SH-SY5Y (cell line): ENCODE measurements around the gene SAMD14.
A peak's percentile ranks its signal among the peaks of the same experiment; 100 is the strongest.

Experiments used
- GATA2 ChIP-seq: IDR thresholded peaks from 2 replicates; pipeline ENCODE4 v1.6.1; 2011; ENCODE audit warnings: mild to moderate bottlenecking, low read depth, low read length
- GATA3 ChIP-seq: IDR thresholded peaks from 2 replicates; pipeline ENCODE4 v1.6.1; 2011; ENCODE audit warnings: low read depth, mild to moderate bottlenecking, low read length, moderate library complexity

Gene SAMD14

DNA sequence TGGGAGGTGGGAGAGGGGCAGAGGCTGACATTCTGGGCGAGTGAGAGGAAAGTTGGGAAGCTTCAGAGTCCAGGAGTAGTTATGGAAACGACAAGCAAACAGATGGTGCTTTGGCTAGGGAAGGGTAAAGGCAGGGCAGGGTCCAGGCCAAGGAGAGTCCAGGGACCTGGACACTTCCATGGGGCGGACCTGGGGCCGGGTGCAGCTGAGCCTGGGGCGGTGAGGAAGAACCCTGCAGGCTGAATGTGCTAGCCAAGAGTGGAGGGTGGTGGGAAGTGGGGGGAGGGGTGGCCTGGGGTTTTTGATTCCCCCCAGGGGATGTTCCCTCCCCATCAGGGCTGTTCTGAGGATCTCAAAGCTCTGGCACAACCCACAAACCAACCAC, 17.9 kb upstream of the SAMD14 start:
- no peak for TF ChIP-seq GATA2
- no peak for TF ChIP-seq GATA3

DNA sequence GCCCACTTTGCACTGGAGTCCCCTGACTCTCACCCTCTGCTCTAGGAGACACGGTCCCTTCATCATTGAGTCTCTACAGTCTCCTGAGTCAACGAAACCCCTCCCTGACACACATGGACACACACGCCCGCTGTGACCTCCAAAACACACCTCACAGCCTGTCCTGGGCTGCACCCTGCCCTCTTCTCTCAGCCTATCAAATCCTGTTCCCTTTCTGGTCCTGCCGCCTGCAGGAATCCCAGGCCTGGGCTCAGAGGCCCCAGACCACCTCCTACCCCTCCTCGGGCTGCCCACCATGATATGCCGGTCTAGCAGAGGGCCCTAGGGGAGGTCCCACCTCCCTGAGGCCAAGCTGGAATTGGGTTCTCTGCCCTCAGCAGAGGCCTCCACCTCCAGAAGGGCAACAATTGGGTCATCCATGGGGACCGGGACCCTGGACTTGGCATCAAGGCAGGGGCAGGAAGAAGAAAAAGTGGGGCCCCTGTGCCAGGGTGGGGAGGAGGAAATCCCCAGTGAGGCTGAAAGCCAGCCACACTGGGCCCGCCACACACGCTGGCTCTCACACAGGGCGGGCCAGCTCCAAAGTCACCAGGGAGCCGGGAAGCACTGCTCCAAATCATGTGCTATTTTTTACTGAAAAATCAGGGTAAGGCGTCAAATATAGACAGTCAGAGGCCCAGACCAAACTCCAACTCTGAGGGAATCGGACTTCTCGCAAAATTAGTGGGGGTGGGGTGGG, 17.1 kb upstream of the SAMD14 start:
- TF ChIP-seq GATA2 (no peak), GATA3 (no peak)

DNA sequence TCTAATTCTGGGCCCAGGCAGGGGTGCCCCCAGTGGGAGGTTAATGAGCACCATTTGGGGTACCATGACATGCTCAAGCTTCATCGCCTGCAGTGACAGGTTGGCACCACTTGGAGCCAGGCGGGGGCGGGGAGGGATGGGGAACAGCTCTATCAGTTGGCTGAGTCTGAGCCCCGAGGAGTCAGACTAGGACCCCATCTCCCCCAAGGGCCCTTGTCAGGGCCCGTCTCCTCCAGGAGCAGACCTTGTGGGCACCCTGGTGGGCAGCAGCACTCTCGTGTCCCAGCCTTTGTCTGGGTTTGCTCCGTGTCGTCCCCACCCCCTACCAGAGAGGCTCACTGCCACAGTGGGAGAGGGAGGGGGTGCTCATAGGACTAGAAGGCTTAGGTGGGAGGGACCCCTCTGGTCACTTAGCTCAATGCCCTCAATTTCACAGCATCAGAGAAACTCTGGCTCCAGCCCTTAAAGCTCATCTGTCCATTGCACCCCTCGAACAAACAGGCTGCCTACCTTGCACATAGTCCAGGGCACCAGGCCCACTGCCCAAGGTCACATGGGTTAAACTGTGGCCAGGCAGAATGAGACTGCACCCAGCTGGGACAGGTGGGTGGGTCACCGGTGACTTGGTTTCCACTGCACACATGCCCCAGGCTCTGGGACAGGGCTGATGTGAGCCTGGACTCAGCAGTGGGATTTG, 16.4 kb upstream of the SAMD14 start:
- TF ChIP-seq GATA3 (no peak), GATA2 (no peak)

DNA sequence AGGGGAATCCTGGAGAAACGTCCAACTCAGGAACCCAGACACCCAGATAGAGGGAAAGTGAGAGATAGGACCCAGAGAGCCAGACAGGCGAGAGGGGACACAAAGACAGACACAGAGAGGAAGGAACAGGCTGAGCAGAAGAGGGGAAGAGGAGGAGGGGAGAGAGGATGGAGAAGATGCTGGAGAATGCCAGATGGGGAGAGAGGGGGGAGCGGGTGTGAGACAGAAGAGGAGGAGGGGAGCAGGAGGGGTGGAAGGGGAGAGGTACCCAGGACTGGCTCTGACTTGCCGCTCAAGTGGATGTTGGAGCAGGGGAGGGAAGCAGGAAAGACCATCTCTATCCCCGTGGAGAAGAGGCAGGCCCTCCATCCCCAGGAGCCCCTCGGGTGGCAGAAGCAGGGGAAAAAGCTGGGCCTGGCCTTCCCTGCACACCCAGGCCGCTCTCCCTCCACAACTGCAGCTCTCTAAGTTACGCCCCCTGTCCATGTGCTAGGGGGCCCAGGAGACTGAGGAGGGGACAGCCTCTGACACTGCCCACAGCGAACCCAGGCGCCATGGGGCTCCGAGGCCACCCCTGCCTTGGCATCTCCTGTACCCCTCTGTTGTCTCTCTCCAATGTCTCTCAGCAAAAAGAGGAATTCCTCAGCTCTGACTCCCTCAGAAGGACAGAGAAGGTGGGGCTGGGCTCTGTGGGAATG, 15.7 kb upstream of the SAMD14 start:
- TF ChIP-seq GATA2 (no peak), GATA3 (no peak)

DNA sequence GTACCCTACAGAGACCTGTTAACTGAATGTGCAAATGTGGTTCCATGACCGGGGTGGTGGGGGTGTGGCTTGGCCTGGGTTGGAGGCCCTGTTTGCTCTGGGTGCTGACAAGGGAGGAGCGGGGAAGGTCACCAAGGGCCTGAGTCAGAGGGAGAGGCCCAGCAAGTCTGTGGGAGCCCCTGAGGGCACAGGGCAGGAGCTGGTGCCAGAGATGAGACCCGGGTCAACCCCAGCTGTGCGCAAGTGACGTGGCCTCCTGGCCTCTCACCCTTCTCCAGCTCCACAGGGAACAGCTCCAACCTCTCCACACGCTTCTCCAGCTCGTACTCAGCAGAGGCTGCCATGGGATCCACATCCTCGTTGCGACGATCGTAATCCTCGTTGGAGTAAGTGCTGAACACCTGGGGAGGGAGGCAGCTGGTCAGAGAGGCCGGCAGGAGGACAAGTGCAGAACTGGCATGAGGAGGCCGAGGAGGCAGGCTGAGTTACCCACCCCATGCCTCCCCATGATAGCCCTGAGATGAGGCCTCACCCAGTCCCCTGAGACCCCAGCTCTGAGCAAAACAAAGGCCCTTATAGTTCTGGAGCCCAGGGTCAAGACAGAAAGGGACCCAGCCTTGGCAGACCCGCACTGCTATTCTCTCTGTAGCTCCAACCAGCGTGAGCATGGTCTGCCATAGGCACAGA, 15.0 kb upstream of the SAMD14 start:
- TF ChIP-seq GATA2 (no peak), GATA3 (no peak)

DNA sequence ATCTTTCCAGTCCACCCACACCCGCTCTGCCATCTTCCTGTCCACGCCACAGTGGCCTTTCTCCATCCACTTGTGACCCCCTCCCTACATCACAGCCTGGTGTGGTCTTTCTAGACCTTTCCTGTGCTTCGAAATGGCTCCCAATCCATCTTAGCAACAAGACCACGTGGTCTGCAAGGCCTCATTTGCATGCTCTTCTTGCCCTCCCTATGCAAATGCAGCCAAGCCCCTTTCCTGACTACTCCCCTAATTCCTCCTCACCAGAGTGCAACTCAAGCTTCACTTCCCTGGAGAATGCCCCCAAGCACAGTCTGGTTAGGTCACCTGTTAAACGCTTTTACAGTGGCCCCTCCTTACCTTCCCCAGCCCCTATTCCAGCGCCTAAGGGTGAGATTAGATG, 14.4 kb upstream of the SAMD14 start:
- no peak for TF ChIP-seq GATA3
- no peak for TF ChIP-seq GATA2

DNA sequence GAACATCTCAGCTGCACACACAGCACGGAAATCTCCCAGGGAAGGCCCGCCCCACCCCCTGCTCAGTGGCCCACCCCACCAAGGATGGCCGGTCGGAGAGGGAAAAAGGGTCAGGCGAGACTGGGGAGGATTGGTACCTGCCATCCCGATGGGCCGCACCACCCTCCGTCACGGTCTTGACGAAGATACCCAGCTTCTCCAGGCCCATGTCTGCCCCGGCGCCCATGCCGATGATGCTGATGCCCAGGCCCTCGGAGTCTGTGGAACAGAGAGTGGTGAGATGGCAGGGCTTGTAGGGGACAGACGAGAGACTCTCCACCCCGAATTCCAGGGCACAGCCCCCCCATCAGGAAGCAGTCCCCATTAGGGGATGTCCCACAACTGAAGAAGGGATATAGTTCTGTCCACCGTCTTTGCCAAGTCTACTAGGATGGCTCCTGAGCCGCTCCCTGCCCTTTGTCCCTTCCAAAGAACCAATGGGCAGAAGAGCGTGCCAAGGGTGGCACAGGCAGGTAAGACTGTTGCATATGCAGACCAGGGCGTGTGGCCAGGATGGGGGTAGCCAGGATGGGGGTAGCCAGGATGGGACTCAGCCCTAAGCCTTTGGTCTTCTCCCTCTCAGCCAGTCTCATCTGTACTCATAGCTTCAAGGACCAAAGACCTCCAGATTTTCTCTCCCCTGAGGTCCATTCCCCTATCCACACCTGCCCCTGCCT, 13.7 kb upstream of the SAMD14 start:
- TF ChIP-seq GATA3 (no peak), GATA2 (no peak)

DNA sequence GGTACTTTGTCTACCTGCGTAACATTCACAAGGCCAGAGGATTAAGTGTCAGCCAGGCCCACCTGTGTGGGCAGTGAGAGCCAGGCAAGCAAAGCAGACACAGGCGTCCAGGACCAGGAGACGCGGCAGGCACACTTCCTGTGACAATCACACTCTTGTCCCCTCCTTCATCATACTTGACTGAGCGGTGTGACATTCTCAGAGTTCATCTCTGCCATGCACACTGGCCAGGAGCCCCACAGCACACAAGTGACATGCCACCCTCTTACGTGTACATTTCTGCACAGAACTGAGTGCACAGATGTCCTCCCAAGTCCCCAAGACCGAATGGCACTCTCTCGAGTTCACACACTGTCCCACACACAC, 11.8 kb upstream of the SAMD14 start:
- TF ChIP-seq GATA3 (no peak), GATA2 (no peak)

DNA sequence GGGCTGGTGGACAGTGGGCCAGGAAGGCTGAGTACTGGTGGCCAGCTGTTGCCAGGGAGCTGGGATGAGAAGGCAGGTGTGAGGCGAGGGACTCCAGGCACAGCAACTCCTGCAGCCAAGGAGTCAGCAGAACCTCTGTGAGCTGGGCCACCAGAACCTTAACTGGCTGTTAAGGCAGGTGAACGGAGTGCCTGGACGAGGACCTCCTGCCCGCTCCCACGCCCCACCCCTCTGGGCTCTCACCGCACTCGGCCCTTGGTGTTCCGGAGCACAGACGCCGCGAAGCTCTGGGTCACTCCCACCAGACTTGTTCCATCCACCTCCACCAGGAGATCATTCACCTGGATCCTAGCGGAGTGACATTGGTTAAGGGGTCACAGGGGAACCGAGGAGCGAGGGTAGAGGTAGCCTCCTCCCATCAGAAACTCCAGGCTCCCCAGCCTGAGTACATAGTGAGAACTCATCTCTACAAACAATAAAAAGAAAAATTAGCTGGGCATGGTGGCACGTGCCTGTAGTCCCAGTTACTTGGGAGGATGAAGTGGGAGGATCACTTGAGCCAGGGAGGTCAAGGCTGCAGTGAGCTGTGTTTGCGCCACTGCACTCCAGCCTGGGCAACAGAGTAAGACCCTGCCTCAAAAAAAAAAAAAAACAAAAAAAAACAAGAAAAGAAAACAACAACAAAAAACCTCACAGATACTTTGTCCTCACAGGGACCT, 11.2 kb upstream of the SAMD14 start:
- TF ChIP-seq GATA2, result no peak
- TF ChIP-seq GATA3, result no peak

DNA sequence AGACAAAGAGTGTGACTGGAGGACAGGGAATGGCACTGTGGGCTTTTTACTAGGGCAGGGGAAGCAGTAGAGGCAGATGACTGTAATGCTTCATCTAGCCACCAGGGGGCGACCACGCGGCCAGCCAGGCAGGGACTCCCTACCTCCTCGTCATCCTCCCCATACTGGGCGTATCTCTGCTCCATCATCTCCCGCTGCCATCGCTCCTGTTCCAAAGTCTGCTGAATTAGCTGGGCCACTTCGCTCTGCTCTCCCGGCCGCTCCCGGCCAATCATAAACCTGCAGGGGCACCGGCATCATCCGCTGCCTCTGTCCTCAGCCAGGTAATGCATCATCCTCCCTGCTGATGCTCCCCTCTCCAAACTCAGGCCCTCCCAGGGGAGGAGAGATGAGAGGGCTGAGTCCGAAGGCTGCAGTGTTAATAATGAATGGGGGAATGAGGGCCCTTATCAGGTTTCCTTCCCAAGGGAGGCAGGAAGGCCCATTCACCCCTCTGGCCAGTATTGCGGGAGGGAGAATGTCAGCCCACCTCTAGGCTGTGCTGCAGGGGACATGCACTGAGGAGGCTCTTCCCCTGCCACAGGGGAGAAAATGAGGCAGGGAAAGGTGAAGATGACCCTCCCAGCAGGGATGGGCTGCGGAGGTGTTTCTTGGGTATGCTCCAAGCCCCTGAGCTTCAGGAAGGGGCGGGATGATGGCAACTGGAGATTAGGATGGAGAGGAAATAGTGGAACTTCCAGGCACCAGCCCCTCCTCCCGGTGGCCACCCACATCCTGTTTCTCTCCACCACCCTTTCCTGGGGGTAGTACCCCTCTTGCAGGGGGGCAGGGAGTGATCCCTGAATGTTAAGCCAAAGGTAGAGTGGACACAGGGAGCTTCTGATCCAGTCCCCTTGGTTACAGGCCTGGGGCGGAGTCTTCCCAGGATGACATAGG, 10.3 kb upstream of the SAMD14 start:
- peak; percentile 85 for TF ChIP-seq GATA2
- no peak for TF ChIP-seq GATA3

DNA sequence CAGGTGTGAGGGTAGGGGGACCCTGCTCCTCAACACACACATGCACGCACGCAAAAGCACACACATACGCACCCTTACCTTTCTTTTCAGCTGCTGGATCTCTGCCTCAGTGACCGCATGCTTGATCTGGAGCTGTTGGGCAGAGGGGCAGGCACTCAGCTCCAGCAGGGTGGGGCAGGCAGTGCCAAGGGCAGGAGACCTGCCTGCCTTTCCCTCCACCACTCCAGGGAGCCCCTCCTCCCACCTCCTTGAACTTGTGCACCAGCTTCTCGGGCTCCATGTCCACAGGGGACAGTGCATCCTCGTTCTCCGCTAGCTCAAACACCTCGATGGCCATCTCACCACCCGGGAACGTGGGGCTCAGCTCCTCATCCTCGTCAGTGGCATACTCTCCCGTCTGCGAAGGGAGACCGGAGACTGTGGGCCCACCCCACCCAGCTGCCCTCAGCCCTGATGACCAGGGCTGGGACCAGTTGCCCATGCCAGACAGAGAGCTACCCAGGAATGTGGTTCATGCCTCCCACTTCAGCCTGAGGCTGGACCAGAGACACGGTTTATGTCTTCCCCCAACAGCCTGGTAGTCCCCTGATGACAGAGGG, 9.3 kb upstream of the SAMD14 start:
- TF ChIP-seq GATA3 (no peak), GATA2 (no peak)

DNA sequence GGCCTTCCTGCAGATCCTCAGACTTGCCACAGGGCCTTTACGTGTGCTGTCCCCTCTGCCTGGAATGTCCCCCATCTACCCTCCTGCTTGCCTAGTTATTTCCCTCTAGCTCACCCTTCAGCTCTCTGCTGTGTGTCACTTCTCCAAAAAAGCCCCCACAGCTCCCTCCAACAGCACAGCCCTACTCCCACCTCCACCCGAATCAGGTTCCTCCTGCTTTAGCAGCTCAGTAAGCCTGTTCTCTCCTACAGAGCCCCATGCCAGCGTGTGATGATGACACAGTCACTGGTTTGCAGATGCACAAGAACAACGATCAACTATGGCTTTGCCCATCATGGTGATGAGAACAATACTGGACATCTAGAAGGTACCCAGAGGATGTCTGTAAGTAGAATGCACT, 7.1 kb upstream of the SAMD14 start:
- no peak for TF ChIP-seq GATA2
- TF ChIP-seq GATA3, result no peak
